ENCODE measurements around the gene DNAJA1.
"Not testable (repeated sequence)": the region's sequence is repeated elsewhere in the genome, so short reads cannot be mapped to it uniquely, and the experiment has no call there.

Gene DNAJA1

DNA sequence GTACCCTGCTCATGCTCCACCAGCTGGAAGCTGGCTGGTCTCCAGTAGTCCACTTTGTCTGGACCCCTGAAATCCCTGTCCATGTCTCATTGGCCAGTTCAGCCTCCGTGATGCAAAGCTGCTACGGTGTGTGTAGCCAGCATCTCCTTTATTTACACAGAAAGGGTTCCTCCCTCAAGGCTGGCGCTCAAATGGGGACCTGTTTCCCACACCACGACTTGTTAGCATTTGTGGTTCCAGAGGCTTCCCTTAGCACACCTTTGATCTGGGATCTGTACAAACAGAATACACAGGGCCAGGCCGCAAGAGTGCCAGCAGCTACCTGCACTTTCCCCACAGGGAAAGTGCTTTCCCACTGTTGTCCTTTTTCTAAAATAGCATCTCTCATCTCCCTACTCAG is 57.1 kb downstream of the DNAJA1 start:
- no peak for DNase-seq (ENCODE audit: low read depth)

DNA sequence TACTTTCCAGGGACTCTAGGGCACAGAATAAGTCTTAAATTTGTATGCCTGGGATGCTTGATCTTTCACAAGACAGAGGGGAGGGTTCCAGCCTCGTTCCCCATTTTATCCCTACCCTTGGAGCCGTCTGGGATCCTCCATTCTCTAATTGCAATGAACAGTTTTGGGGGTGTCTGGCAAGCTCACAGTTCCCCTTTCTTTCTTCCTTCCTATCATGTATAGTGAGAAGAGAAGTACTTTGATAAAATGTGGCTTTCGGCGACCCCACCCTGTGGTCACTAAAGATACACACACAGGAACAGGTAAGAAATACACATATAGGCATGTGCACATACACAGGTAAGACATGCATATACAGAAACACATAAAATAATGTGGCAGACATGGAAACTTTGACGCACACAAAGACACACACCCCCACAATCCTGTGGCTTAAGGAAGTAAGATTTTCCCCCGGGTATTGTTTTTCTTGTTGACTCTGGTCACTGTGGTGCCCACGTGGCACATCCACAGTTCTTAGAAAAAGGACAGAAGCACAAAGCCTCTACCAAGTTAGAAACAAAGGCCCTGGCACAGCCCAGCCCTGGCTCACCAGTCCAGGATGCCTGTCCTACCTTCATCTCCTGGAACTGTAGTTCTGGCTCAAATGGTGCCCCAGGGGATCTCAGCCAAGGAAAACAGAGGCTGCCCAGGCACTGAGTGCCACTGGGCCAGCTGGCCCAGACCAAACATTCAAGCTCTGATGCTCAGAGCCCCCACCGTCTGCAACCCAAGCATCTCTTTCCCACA is 57.7 kb downstream of the DNAJA1 start:
- DNase-seq (ENCODE audit: low read depth): no peak

DNA sequence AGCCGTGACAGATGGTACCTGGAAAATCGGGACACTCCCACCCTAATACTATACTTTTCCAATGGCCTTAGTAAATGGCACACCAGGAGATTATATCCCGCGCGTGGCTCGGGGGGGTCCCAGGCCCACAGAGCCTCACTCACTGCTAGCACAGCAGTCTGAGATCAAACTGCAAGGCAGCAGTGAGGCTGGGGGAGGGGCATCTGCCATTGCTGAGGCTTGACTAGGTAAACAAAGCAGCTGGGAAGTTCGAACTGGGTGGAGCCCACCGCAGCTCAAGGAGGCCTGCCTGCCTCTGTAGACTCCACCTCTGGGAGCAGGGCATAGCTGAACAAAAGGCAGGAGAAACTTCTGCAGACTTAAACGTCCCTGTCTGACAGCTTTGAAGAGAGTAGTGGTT is 60.6 kb downstream of the DNAJA1 start:
- DNase-seq (ENCODE audit: low read depth): not testable (repeated sequence)
